Measurements from ENCODE around the gene UACA.
A peak's percentile ranks its signal among the peaks of the same experiment; 100 is the strongest.
"Not testable (repeated sequence)": the region's sequence is repeated elsewhere in the genome, so short reads cannot be mapped to it uniquely, and the experiment has no call there.

UACA gene

GRCh38 chr15:70753101-70753829 lies 10.1 kb downstream of the UACA start:
- DNase-seq, result no peak

DNA sequence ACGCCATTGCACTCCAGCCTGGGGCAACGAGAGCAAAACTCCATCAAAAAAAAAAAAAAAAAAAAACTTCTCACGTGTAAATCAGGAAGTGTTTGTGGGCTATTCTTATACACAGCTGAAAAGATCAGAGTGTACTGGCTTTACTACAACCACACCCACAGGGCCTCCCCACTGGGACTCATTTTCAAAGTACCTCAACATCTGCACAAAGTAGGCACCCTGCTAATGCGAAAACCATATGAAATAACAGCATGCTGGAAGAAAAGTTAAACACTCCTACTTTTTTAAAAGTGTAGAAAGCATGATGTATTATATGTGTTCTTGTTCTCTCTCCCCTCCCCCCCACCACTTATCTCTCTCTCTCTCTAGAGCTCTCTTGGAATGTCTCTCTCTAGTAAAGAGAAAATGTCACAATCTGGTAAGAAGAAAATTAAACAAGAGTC lies 11.1 kb downstream of the UACA start:
- DNase-seq, result no peak

DNA sequence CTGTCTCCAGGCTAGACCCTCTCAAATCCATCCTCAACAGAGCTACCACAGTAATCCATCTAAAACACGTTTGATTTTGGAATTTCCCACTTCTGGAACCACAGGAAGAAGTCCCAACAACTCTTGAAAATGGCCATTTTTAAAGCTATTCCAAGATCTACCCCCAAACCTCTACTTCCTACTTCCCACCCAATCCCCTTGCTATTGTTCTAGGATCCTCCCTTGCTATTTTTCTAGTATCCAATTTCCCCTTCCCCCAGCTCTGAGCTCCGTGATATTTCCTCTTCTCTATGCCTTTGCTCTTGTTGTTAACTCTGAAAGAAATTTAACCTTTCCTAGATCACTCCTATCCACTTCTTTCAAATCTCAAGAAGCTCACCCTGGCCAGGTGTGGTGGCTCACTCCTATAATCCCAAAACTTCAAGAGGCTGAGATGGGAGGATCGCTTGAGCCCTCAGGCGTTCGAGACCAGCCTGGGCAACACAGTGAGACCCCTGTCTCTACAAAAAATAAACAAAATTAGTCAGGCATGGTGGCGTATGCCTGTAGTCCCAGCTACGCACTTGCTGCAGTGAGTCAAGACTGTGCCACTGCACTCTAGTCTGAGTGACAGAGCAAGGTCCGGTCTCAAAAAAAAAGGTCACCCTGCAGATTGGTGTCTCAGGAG lies 13.0 kb downstream of the UACA start:
- no peak for DNase-seq

GRCh38 chr15:70748281-70748747 lies 15.0 kb downstream of the UACA start:
- peak in 13 of 58 donors; percentile 0 to 61 (median 18) for DNase-seq

DNA sequence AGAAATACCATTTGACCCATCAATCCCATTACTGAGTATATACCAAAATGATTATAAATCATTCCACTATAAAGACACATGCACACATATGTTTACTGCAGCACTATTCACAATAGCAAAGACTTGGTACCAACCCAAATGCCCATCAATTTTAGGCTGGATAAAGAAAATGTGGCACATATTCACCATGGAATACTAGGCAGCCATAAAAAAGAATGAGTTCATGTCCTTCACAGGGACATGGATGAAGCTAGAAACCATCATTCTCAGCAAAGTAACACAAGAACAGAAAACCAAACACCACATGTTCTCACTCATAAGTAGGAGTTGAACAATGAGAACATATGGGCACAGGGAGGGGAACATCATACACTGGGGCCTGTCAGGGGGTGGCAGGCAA lies 16.8 kb downstream of the UACA start:
- not testable (repeated sequence) for DNase-seq

DNA sequence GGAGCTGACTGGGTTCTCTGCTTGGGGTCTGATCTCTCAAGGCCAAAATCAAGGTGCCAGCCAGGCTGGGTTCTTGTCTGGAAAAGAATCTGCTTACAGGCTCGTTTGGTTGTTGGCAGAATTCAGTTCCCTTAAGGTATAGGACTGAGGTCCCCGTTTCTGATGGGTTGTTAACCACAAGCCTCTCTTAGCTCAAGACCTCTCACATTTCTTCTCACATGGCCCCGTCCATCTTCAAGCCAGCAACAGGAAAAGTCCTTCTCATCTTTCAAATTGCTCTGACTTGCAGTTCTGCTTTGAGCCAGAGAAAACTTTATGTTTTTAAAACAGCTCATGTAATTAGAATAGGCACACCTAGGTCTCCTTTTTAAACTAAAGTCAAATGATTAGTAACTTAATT lies 20.4 kb downstream of the UACA start:
- DNase-seq, result no peak

- DNase-seq, result no peak
These were observed 21.6 kb downstream of the UACA start for GRCh38 chr15:70741677-70742293.

DNA sequence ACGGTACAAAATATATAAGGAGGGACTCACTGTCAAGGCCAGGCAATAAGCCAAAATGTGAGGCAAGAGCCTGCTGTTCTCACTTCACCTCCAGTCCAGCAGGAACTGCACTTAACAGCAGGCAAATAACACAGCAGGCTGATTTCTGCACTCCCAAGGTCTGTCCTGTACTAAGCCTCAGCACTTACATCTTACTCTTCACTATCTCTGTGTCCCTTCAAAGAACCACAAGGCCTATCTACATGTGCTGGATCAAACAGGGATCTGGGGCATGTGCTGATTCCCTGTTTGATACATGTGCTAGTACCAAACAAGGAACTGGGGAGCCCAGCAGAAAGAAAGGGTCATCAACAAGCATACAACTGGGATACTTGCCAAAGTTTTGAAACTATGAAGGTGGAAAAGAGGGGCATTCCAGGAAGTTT lies 22.2 kb downstream of the UACA start:
- peak in 2 of 58 donors; percentile 1 to 3 for DNase-seq

DNA sequence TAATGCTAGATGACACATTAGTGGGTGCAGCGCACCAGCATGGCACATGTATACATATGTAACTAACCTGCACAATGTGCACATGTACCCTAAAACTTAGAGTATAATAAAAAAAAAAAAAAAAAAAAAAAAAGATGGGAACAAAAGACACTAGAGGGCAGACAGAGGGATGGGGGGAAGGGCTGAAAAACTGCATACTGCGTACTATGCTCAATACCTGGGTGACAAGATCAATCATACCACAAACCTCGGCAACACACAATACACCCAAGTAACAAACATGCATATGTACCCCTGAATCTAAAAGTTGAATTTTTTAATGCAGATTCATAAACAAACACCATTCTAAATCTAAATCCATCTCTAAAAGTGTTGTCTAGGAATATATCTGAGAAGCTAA lies 28.3 kb downstream of the UACA start:
- not testable (repeated sequence) for DNase-seq

- no peak for DNase-seq
These were observed 34.2 kb downstream of the UACA start for GRCh38 chr15:70729164-70729563.

- no peak for DNase-seq
These were observed 36.6 kb downstream of the UACA start for GRCh38 chr15:70726753-70727152.

- no peak for DNase-seq
These were observed 39.4 kb downstream of the UACA start for GRCh38 chr15:70723927-70724326.

GRCh38 chr15:70723122-70723422 lies 40.3 kb downstream of the UACA start:
- DNase-seq, result no peak

DNA sequence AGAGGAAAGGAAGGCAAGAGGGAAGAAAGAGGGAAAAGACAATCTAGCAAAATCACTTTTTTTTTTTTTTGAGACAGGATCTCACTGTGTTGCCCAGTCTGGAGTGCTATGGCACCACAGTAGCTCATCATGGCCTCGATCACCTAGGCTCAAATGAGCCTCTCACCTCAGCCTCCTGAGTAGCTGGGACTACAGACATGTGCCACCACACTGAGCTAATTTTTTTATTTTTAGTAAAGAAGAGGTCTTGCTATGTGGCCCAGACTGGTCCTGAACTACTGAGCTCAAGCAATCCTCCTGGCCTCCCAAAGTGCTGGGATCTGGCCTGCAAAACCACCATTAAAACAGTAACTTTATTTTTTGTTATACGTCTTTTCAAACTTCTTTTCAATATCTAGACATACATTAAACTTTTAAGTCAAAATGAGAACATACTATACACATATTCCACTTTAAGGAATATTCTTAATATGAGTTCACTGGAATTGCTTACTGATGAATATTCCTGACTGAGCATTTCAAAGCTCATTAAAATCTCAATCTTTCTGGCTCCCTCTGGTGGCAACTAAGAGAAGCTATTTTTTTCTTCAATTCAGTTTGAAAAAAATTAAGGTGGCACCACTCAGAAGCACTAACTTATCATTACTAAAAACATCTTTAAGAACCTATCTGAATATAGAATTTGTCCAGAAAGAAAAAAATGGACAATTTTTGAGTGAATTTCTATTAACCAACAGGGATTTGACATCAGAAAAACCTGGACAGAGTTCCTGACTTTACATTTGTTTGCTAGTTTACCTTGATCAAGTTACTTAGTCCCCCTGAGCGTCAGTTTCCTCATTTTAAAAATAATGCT lies 40.9 kb downstream of the UACA start:
- no peak for DNase-seq

DNA sequence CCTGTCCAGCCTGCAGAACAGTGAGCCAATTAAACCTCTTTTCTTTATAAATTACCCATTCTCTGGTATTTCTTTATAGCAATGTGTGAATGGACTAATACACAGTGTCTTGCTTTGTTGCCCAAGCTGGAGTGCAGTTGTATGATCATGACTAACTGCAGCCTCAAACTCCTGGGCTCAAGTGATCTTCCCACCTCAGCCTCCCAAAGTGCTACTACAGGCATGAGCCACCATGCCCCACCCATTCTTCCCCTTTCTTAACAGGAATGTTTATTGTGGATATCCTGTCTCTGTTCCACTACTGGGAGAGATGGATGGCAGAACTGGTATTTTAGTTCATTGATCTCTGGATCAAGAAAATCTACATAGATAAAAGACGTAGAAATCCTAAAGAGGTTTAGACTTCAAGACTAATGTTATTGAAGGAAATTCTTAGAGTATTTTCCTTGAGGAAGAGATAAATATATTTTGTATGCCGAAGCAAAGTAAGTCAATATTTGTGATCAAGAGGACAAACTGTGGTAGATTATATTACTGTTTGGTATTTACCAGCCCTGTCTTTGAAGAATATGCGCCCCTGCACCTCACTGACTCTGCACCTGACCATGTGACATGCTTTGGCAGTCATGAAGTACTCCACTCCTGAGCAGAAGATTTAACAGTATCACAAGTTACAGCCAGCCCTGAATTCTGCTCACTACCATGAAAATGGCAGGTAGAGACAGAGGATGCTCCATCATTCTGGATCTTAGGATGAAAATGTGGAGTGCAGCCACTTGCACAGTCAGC lies 42.9 kb downstream of the UACA start:
- no peak for DNase-seq

- DNase-seq, result no peak
These were observed 46.0 kb downstream of the UACA start for GRCh38 chr15:70717237-70717793.

GRCh38 chr15:70715840-70716485 lies 47.4 kb downstream of the UACA start:
- DNase-seq, result no peak

DNA sequence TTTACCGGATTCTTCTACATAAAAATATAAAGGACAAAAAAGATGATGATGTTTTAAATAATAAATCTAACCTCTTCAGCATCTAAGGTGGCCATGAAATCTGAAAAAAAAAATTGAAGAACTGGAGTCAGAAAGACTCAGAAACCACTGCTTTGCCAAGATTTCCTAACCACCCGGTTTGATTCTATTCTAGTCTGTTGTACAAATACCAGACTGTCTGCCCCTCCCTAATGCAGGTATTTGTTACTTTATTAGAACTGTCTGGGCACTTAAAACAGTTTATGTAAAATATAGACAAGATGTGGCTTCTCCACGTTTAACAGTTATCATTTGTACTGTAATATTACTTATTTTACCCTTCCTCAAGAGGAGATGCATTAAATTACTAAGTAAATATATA lies 48.8 kb downstream of the UACA start:
- DNase-seq, result no peak

GRCh38 chr15:70714015-70714414 lies 49.3 kb downstream of the UACA start:
- no peak for DNase-seq

DNA sequence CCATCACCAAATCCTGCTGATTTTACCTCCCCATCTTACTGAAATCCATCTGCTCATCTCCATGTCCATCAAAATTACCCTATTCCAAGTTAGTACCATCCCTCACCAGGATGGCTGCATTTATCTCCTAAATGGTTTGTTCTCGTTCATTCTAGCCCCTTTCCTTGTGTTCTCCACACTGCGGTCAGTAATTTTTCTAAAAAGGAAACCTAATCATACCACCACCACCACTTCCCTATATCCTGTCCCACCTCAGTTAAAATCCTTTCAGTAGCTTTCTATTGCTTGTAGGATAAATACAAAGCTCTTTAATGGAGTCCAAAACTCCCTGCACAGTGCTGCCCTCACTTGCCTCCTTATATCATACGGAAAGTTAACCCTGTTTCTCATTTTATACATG lies 51.1 kb downstream of the UACA start:
- no peak for DNase-seq

All from anterior cingulate cortex (tissue), 58 donors.